HS-27A (cell line): Measurements from ENCODE around the gene ALKBH1.
"Not testable (repeated sequence)": the region's sequence is repeated elsewhere in the genome, so short reads cannot be mapped to it uniquely, and the experiment has no call there.

ENCODE experiments used
- DNase-seq: peaks from one replicate; pipeline ENCODE4 v3.0.0-alpha.2; 2012; ENCODE audit warnings: low read depth, missing footprints

Gene ALKBH1

GRCh38 chr14:77673193-77673592 lies 34.6 kb downstream of the ALKBH1 start:
- DNase-seq = no peak

- no peak for DNase-seq
Observed at GRCh38 chr14:77667331-77667730, 40.5 kb downstream of the ALKBH1 start.

GRCh38 chr14:77663293-77663692 lies 44.5 kb downstream of the ALKBH1 start:
- no peak for DNase-seq

GRCh38 chr14:77661562-77661961 lies 46.3 kb downstream of the ALKBH1 start:
- not testable (repeated sequence) for DNase-seq

GRCh38 chr14:77660754-77661153 lies 47.1 kb downstream of the ALKBH1 start:
- DNase-seq = no peak

GRCh38 chr14:77659831-77660230 lies 48.0 kb downstream of the ALKBH1 start:
- no peak for DNase-seq

- DNase-seq = no peak
Observed at GRCh38 chr14:77657280-77657679, 50.5 kb downstream of the ALKBH1 start.

- DNase-seq = no peak
Observed at GRCh38 chr14:77654001-77654441, 53.8 kb downstream of the ALKBH1 start.

GRCh38 chr14:77649326-77649725 lies 58.5 kb downstream of the ALKBH1 start:
- DNase-seq = no peak

- no peak for DNase-seq
Observed at GRCh38 chr14:77648520-77649200, 59.2 kb downstream of the ALKBH1 start.

- DNase-seq = no peak
Observed at GRCh38 chr14:77647853-77648252, 60.0 kb downstream of the ALKBH1 start.

- DNase-seq = no peak
Observed at GRCh38 chr14:77646907-77647306, 60.9 kb downstream of the ALKBH1 start.

GRCh38 chr14:77645520-77646230 lies 62.1 kb downstream of the ALKBH1 start:
- no peak for DNase-seq

GRCh38 chr14:77642407-77642806 lies 65.4 kb downstream of the ALKBH1 start:
- DNase-seq = no peak

- DNase-seq = no peak
Observed at GRCh38 chr14:77641534-77642341, 66.1 kb downstream of the ALKBH1 start.

GRCh38 chr14:77640756-77641533 lies 66.9 kb downstream of the ALKBH1 start:
- DNase-seq = no peak

GRCh38 chr14:77638771-77639171 lies 69.1 kb downstream of the ALKBH1 start:
- peak; percentile 87 for DNase-seq

- not testable (repeated sequence) for DNase-seq
Observed at GRCh38 chr14:77635869-77636268, 72.0 kb downstream of the ALKBH1 start.

GRCh38 chr14:77635466-77635865 lies 72.4 kb downstream of the ALKBH1 start:
- DNase-seq = not testable (repeated sequence)

GRCh38 chr14:77630111-77630510 lies 77.7 kb downstream of the ALKBH1 start:
- no peak for DNase-seq

GRCh38 chr14:77625360-77625759 lies 82.5 kb downstream of the ALKBH1 start:
- DNase-seq = no peak

- DNase-seq = no peak
Observed at GRCh38 chr14:77623201-77623600, 84.6 kb downstream of the ALKBH1 start.
